ENCODE results near the gene TMEM154.

DNA sequence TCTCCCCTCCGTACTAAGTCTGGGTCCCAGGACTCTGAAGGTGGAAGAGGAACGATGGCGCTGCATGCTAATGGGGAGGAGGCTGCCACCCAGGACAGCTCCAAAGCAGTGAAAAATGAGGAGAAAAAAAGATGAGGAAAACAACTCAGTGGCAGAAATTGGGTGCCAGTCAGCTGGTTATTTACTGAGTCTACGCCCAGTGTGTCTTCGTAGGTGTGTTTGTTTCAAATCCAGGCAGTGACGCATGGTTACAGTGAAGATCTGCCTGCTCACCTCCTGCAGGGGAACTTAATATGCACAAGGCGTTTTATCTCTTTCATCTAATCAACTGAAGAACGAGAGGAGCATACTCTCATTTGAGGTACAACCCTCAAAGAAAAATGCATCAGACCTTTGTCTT lies 73.0 kb downstream of the TMEM154 start:
- TF ChIP-seq, protein P1, sequence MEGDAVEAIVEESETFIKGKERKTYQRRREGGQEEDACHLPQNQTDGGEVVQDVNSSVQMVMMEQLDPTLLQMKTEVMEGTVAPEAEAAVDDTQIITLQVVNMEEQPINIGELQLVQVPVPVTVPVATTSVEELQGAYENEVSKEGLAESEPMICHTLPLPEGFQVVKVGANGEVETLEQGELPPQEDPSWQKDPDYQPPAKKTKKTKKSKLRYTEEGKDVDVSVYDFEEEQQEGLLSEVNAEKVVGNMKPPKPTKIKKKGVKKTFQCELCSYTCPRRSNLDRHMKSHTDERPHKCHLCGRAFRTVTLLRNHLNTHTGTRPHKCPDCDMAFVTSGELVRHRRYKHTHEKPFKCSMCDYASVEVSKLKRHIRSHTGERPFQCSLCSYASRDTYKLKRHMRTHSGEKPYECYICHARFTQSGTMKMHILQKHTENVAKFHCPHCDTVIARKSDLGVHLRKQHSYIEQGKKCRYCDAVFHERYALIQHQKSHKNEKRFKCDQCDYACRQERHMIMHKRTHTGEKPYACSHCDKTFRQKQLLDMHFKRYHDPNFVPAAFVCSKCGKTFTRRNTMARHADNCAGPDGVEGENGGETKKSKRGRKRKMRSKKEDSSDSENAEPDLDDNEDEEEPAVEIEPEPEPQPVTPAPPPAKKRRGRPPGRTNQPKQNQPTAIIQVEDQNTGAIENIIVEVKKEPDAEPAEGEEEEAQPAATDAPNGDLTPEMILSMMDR (IDR thresholded peaks at IDR 0.05; ENCODE audit: low read depth, low read length) = no peak
- TF ChIP-seq POLR2A (IDR thresholded peaks at IDR 0.05; ENCODE audit: extremely low read depth, insufficient read length) (no peak), MYC (IDR thresholded peaks at IDR 0.05; ENCODE audit: low read depth, low read length) (no peak)
- TF ChIP-seq, protein P2, sequence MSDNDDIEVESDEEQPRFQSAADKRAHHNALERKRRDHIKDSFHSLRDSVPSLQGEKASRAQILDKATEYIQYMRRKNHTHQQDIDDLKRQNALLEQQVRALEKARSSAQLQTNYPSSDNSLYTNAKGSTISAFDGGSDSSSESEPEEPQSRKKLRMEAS (IDR thresholded peaks at IDR 0.05; ENCODE audit: low read depth, low read length) = no peak
